ENCODE data around the gene ADCK2. TPM values are rescaled to one million over a fixed set of nuclear protein-coding genes. Genes with fewer than 3 reads are reported as not detected.
A peak's percentile ranks its signal among the peaks of the same experiment; 100 is the strongest.
"Not testable (repeated sequence)": the region's sequence is repeated elsewhere in the genome, so short reads cannot be mapped to it uniquely, and the experiment has no call there.

Gene ADCK2
- total RNA-seq, 1 donor from 2014 or later = 11.8 TPM

GRCh38 chr7:140674356-140674800 is 1.6 kb downstream of the ADCK2 start:
- no peak for DNase-seq (ENCODE audit: low spot score)

- peak; percentile 53 for DNase-seq (ENCODE audit: low spot score)
Observed at GRCh38 chr7:140674899-140675701, 2.4 kb downstream of the ADCK2 start.

GRCh38 chr7:140675726-140676125 is 3.0 kb downstream of the ADCK2 start:
- no peak for DNase-seq (ENCODE audit: low spot score)

GRCh38 chr7:140676306-140676705 is 3.6 kb downstream of the ADCK2 start:
- DNase-seq (ENCODE audit: low spot score) = no peak

- DNase-seq (ENCODE audit: low spot score) = not testable (repeated sequence)
Observed at GRCh38 chr7:140676956-140677355, 4.2 kb downstream of the ADCK2 start.

GRCh38 chr7:140677496-140677895 is 4.8 kb downstream of the ADCK2 start:
- DNase-seq (ENCODE audit: low spot score) = no peak

- no peak for DNase-seq (ENCODE audit: low spot score)
Observed at GRCh38 chr7:140678081-140678815, 5.5 kb downstream of the ADCK2 start.

GRCh38 chr7:140678816-140679130 is 6.0 kb downstream of the ADCK2 start:
- DNase-seq (ENCODE audit: low spot score) = no peak

- no peak for DNase-seq (ENCODE audit: low spot score)
Observed at GRCh38 chr7:140679186-140679585, 6.4 kb downstream of the ADCK2 start.

GRCh38 chr7:140680886-140681285 is 8.1 kb downstream of the ADCK2 start:
- no peak for DNase-seq (ENCODE audit: low spot score)

GRCh38 chr7:140681766-140682165 is 9.0 kb downstream of the ADCK2 start:
- no peak for DNase-seq (ENCODE audit: low spot score)

GRCh38 chr7:140683657-140684056 is 10.9 kb downstream of the ADCK2 start:
- DNase-seq (ENCODE audit: low spot score) = no peak

GRCh38 chr7:140684066-140684950 is 11.6 kb downstream of the ADCK2 start:
- DNase-seq (ENCODE audit: low spot score) = no peak

- no peak for DNase-seq (ENCODE audit: low spot score)
Observed at GRCh38 chr7:140685407-140686087, 12.8 kb downstream of the ADCK2 start.

- DNase-seq (ENCODE audit: low spot score) = no peak
Observed at GRCh38 chr7:140686921-140687320, 14.2 kb downstream of the ADCK2 start.

- no peak for DNase-seq (ENCODE audit: low spot score)
Observed at GRCh38 chr7:140688341-140688740, 15.6 kb downstream of the ADCK2 start.

GRCh38 chr7:140689199-140690152 is 16.7 kb downstream of the ADCK2 start:
- no peak for DNase-seq (ENCODE audit: low spot score)

- no peak for DNase-seq (ENCODE audit: low spot score)
Observed at GRCh38 chr7:140691376-140692045, 18.8 kb downstream of the ADCK2 start.

- not testable (repeated sequence) for DNase-seq (ENCODE audit: low spot score)
Observed at GRCh38 chr7:140693849-140694248, 21.1 kb downstream of the ADCK2 start.

GRCh38 chr7:140694592-140694991 is 21.8 kb downstream of the ADCK2 start:
- DNase-seq (ENCODE audit: low spot score) = no peak

Data from umbilical cord (tissue), 2 donors.